ENCODE data around the gene BCL2. TPM values are rescaled to one million over a fixed set of nuclear protein-coding genes. Genes with fewer than 3 reads are reported as not detected.

Gene BCL2
- total RNA-seq, 1 donor from 2014 or later: 2.4 TPM

GRCh38 chr18:63142594-63143225 lies 176.9 kb downstream of the BCL2 start:
- TF ChIP-seq, protein P1, sequence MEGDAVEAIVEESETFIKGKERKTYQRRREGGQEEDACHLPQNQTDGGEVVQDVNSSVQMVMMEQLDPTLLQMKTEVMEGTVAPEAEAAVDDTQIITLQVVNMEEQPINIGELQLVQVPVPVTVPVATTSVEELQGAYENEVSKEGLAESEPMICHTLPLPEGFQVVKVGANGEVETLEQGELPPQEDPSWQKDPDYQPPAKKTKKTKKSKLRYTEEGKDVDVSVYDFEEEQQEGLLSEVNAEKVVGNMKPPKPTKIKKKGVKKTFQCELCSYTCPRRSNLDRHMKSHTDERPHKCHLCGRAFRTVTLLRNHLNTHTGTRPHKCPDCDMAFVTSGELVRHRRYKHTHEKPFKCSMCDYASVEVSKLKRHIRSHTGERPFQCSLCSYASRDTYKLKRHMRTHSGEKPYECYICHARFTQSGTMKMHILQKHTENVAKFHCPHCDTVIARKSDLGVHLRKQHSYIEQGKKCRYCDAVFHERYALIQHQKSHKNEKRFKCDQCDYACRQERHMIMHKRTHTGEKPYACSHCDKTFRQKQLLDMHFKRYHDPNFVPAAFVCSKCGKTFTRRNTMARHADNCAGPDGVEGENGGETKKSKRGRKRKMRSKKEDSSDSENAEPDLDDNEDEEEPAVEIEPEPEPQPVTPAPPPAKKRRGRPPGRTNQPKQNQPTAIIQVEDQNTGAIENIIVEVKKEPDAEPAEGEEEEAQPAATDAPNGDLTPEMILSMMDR (IDR thresholded peaks at IDR 0.05; ENCODE audit: insufficient read depth, low read length, severe bottlenecking): no peak
- peaks cover 2% of the 10 kb centered on the region for H3K27me3 ChIP-seq (ENCODE audit: control insufficient read depth, insufficient read depth, low read length)
- H3K36me3 ChIP-seq (ENCODE audit: control insufficient read depth, insufficient read depth, low read length): no peaks in the 10 kb centered on the region
- FAIRE-seq: peak; percentile 23
- no peak overlapping the region for H3K4me3 ChIP-seq (ENCODE audit: low read depth, low read length)
- no peak for DNase-seq (ENCODE audit: low read depth)

- no peak overlapping the region for H3K4me3 ChIP-seq (ENCODE audit: low read depth, low read length)
- peak; percentile 28 for FAIRE-seq
- DNase-seq (ENCODE audit: low read depth): no peak
- H3K27me3 ChIP-seq (ENCODE audit: control insufficient read depth, insufficient read depth, low read length): peaks cover 4% of the 10 kb centered on the region
- TF ChIP-seq, protein P1 (IDR thresholded peaks at IDR 0.05; ENCODE audit: insufficient read depth, low read length, severe bottlenecking): no peak
- H3K36me3 ChIP-seq (ENCODE audit: control insufficient read depth, insufficient read depth, low read length): no peaks in the 10 kb centered on the region
These were observed 177.8 kb downstream of the BCL2 start for GRCh38 chr18:63141778-63142176.

GRCh38 chr18:63140997-63141777 lies 178.4 kb downstream of the BCL2 start:
- FAIRE-seq (peak; percentile 85), DNase-seq (ENCODE audit: low read depth) (no peak)
- TF ChIP-seq, protein P1 (IDR thresholded peaks at IDR 0.05; ENCODE audit: insufficient read depth, low read length, severe bottlenecking): no peak
- H3K4me3 ChIP-seq (ENCODE audit: low read depth, low read length): no peak overlapping the region
- no peaks in the 10 kb centered on the region for H3K36me3 ChIP-seq (ENCODE audit: control insufficient read depth, insufficient read depth, low read length)
- peaks cover 6% of the 10 kb centered on the region for H3K27me3 ChIP-seq (ENCODE audit: control insufficient read depth, insufficient read depth, low read length)

DNA sequence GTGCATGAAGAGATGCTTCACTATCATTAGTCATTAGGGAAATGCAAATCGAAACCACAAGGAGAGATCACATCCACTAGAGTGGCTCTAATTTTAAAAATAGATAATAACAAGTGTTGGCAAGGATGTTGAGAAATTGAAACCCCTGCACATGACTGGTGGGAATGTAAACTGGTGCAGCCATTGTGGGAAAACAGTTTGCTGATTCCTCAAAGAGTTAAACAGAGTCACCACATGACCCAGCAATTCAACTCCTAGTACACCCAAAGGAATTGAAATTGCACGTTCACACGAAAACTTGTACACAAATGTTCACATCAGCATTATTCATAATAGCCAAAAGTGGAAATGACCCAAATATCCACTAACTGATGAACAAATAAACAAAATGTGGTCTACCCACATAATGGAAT lies 179.5 kb downstream of the BCL2 start:
- no peak for FAIRE-seq
- Histone ChIP-seq H3K4me3 (ENCODE audit: low read depth, low read length) (no peak overlapping the region), H3K27me3 (ENCODE audit: control insufficient read depth, insufficient read depth, low read length) (peaks cover 4% of the 10 kb centered on the region), H3K36me3 (ENCODE audit: control insufficient read depth, insufficient read depth, low read length) (no peaks in the 10 kb centered on the region)
- DNase-seq (ENCODE audit: low read depth): no peak
- TF ChIP-seq, protein P1 (IDR thresholded peaks at IDR 0.05; ENCODE audit: insufficient read depth, low read length, severe bottlenecking): no peak

- FAIRE-seq: no peak
These were observed 180.9 kb downstream of the BCL2 start for GRCh38 chr18:63138436-63139340.

More at GRCh38 chr18:63138436-63139340, 180.9 kb downstream of the BCL2 start:
- Histone ChIP-seq H3K4me3 (ENCODE audit: low read depth, low read length) (no peak overlapping the region), H3K36me3 (ENCODE audit: control insufficient read depth, insufficient read depth, low read length) (no peaks in the 10 kb centered on the region), H3K27me3 (ENCODE audit: control insufficient read depth, insufficient read depth, low read length) (peaks cover 4% of the 10 kb centered on the region)
- DNase-seq (ENCODE audit: low read depth): no peak
- TF ChIP-seq, protein P1 (IDR thresholded peaks at IDR 0.05; ENCODE audit: insufficient read depth, low read length, severe bottlenecking): no peak

Data from bronchial epithelial cell (primary cell).